HG03045 (cell line): ENCODE measurements around the gene FAM81B.

ENCODE experiments used
- ATAC-seq: cut with Tn5 transposase; IDR thresholded peaks from one replicate; pipeline ENCODE4 v1.9.1; 2021; ENCODE audit warnings: mild to moderate bottlenecking, moderate library complexity; ENCODE audit not compliant: unreplicated experiment

FAM81B gene

DNA sequence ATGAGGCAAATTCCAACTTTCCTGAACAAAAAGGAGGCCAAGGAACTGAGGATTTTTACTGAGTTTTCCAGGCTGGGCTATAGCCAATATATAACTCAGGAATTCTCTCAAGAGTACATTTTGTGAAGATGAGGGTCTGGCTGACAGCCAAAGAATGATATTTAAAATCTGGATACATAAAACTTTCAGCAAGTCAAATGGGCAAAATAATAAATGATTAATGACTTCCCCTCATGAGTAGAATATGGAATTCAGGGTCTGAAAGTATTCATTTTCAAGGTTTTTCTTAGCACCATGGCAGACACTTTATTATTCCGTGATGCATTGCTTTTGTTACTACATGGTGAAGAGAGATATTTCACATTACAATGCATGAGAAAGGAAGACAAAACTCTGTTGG lies 7.8 kb downstream of the FAM81B start:
- ATAC-seq: no peak

DNA sequence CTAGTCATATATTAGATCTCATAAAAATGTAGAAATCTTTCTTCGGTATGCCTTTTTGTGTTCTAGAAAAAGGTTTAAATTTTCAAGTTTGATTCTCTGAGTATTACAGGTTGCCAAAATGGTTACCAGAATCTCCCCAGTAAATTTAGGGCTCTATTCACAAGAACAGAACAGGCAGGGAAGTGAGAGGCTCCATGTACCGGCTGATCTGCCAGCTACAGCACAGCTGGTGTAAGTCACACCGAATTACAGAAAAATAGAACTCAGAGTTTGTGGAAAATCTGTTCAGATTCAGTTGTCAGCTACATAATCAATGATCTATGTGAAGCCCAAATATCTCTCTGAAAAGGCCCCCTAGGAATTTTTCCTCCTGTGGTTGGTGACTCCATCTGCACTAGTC lies 10.5 kb downstream of the FAM81B start:
- no peak for ATAC-seq

DNA sequence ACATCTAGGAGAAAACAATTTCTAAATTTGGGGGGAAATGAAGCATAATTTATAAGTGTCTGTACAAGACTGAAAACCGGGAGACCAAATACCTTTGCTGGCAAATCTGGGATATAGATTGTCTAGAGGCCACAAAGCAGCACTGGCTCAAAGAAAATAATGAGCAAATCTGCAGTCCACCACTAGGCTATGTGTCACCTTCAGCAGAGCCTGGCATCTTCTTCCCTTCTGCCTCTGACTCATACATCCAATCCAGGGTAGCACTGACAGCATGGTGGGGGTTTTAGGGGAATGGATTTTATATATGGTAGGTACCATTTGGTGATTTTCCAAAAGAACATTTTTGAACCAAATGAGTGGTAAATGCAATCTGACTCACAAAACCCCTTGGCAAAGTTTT lies 12.8 kb downstream of the FAM81B start:
- ATAC-seq: no peak

DNA sequence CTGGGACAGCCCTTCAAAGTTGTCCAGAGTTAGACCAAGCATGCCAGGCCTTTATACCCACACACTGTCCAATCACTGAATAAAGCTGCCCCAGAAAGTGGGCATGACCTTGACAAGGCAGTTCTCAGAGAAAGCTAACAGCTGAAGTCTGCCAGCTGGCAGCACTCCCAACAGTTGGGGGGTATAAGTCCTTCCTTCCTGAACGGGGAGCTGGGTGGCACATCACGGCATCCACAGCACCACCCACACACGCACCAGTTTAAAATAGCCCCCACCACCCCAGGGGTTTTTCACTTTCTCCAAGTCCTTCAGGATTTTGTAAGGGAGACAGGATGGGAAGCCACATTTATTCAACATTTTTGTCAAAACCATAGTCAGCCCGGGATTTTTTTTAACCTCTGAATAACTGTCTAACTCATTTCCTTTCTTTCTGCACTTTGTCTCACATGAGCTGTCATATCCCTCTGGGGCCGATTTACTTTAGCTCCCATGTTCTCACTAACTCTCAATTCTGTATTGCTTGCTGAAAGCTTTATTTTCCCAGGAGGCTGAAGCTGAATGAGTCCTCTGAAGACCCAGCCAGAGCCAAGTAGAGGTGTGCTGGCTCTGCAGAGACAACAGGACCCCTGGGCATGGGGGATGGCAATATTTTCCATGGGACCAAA lies 15.4 kb downstream of the FAM81B start:
- ATAC-seq: no peak

DNA sequence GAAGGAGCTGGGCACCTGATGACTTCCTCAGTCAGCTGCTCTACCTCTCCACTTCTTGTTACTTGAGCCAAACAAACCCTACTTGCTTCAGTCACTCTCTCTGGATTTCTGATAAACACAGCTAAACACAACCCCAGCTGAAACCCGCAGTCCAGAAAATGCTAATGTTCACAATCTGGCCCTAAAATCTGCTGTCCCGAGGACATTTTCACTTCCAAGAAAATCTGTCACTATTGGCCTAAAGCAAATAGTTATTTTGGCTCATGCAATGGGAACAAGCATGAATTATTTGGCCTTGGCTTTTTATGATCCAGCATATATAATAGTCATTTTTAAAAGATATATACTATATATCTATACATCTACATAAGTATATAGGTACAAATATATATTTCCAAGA lies 19.1 kb downstream of the FAM81B start:
- ATAC-seq: no peak

DNA sequence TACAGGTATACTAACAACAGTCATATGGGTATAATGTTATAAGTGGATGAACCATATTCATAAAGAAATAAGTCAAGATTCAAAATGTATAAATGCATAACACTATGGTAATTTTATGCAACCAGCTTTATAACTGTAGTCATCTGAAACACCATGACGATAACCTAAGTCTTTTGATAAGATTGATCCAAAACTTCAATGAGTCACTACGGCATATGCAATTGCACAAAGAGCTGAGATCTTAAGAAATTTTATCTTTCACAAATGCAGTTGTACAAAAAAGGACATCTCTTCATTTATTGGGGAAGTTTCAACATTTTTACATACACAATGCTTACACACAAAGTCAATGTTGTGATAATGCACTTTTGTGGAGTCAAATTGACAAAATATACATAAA lies 20.3 kb downstream of the FAM81B start:
- no peak for ATAC-seq

DNA sequence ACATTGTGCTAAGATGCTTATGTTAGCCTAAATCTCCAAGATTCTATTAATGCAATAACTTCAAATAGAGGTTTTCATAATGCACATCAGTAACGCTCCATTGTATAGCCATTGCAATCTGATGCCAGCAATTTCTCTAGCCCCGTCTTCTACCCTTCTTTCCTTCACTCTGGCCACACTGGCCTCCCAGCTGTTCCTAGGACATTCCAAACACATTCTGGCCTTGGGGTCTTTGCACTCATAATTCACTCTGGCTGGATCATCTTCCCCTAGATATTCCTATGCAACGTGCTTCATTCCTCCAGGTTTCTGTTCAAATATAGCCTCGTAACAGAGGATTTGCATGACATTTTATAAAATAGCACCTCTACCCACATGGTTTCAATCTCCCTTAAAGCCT lies 23.3 kb downstream of the FAM81B start:
- ATAC-seq: no peak

DNA sequence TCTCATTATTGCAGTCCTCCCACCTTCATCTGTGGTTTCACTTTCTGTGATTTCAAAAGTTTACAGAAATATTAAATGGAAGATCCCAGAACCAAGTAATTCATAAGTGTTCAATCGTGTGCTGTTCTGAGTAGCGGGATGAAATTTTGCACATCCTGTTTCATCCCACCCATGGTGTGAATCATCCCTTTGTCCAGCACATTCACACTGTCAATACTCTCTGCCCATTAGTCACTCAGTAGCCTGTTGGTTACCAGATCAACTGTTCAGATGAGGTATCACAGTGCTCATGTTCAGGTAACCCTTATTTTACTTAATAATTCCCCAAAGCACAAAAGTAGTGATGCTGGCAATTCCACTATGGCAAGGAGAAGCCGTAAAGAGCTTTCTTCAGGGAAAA lies 26.8 kb downstream of the FAM81B start:
- ATAC-seq: no peak

DNA sequence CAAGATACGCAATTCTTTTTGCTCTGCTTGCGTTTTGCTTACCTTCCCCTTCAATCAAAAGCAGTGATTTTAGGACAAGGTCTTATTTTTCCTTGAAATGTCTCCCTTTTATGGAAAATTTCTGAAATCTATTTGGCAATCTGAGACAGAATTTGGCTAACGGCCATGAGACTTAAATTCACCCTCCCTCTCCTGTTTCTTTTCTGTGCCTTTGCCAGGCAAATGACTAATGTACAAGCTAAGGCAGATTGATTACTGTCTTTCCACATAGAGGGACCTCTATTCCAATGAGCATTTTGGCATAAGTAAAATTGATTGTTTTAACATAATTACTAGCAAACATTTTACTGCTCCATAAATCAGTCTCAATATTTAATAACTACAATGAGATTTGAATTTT lies 31.7 kb downstream of the FAM81B start:
- ATAC-seq: no peak

DNA sequence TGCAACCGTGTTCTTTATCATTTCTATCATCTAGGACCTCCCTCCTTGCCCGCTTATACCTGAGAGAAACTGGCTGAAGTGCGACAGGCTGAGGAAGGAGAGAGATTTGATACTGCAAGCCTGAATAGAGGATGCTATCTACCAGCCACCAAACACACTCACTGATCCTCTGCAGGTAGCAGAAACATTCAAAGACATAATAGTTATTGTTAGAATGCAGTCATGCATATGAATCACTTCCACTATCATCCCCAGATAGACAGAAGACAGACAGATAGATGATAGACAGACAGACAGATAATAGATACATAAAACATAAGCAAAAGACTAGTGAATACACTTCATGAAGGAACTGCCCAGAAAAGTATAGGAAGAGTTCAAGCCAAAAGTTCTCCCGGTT lies 32.9 kb downstream of the FAM81B start:
- no peak for ATAC-seq

DNA sequence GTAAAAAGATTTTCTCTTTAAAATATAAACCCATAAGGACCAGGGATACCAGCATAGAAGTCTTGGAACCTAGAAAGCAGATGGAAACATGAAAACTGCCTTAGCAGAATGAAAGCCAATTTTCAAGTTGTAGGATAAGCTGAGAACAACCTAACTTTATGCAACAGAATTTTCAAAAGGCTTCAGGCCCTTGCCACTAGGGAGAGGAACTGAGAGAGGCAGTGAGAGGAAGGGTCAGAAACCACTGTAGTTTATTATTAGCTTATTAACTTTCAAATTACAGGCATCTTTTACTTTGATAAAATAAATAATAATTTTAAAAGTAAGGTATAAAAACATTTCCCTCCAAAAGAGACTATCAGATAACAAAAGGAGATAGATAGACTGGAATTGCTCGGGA lies 33.4 kb downstream of the FAM81B start:
- ATAC-seq: no peak

DNA sequence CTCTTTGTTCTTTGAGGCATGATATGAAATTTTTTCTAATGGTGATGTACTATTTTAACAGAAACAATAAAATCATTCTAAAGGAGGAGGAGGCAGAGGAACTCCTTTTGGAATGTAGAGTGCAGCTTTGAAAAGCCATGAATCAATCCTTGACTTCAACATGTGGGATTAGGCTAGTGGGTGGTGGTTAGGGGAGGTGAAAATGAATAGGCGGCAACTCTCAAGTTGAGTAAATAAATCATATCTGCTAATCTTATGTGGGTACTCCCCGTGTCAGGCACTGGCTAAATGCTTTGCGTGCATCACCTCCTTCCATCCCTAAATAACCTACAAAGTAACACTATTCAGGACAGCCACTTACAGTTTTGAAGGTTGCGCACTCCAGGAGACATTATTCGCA lies 35.1 kb downstream of the FAM81B start:
- ATAC-seq: no peak

DNA sequence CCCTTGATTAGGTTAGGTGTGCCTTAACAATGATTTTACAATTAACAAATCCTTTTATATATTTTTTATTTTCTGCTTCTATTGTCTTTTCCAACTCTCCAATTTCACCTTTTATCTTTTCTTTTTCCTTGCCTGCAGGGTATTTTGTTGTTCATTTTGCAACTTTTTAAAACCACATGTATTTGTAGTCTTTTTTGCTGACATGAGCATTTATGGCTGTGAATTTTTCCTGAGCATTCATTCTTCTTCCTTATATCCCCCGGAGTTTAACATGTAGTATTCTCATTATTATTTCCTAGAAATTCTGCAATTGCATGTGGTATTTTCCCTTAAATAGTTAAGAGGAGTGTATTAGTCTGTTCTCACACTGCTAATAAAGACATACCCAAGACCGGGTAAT lies 41.6 kb downstream of the FAM81B start:
- no peak for ATAC-seq

DNA sequence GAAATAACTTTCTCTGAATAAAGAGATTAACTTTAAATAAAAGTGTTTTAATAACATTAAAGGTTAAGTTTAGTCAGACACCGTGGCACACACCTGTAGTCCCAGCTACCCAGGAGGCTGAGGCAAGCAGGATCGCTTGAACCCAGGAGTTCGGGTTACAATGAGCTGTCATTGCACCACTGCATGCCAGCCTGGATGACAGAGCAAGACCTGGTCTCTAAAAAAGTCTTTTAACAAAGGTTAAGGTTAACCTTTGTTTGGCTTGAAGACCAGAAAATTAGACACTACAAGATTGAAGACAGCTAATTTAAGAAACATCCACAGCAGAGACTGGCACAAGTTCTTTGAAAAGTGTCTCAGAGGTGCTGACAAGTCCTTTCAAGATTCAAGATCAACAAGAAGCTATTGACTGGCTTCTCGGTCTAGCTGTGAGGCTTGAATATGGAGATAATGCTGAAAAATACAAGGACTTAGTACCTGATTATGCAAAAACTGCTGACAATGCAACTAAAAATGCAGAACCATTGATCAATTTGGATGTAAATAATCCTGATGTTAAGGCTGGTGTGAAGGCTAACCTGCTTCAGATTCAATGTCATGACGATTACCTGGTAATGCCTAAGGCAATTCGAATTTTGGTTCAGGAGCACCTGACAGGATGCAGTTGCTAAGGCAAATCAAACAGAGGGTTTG lies 48.8 kb downstream of the FAM81B start:
- no peak for ATAC-seq

DNA sequence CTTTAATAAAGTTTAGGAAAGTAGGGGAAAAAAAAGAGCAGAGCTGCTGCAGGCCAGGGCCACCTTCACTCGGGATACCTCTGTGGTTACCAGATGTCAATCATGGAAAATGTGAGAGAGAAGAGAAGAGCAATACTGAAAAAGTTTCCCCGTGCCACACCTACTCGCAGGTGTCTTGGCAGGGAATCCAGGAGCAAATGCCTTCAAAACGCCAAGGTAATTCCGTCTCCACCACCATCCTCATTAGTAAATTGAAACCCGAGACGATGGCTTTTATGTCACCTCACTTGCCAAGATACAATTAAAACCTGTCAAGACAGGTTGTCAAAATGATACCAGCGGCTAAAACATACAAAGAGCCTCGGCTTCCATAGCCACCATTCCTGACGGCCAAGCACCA lies 49.7 kb downstream of the FAM81B start:
- no peak for ATAC-seq

DNA sequence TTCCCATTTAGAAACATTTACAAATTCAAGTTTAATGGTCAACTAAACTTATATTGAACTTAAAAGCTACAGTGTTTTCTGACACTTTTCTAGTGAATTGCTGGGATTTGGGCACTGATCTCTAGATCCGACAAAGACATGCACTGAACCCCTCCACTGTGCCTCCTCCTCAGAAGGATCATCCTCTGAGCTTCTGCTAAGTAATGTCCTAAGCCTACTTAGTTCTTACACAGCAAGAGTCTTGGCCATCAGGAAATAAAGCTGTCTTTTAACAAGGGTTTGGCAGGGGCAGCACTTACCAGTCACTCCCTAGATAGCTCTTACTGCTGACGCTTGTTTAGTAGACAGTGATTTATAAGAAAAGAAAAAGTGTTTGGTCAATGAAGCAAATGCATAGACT lies 50.5 kb downstream of the FAM81B start:
- no peak for ATAC-seq

DNA sequence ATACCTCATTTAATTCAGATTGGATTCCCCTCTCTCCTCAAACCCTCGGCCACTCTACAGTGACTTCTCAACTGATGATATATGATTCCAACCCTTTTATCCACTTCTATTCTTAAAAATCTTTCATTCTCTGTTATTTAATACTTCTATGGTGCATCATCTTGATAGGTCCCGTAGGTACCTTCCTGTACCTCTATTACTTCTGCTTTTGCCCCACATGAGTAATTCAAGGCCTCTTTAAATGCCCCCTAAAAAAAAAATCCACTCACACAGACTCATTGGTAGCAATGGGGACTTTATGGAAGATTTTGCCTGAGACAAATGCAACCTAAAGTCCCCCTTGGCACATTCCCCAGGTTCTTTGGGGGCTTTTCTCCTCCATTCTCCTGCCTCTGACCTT lies 54.3 kb downstream of the FAM81B start:
- ATAC-seq: no peak

DNA sequence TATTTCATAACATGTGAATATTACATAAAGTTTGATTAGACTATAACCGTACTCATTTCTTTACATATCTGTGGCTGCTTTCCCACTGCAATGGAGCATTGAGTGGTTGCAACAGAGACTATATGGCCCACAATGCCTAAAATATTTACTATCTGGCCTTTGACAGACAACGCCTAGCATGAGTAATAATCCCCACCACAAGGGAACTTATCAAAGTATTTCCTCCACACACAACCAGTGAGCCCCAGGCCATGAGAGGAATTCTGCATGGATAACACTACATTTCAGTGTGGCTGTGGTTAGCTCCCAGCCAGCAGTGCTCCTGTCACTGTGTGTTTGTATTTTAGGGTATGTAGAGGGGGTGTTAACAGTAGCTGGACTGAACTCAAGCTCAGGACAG lies 54.8 kb downstream of the FAM81B start:
- ATAC-seq: no peak

DNA sequence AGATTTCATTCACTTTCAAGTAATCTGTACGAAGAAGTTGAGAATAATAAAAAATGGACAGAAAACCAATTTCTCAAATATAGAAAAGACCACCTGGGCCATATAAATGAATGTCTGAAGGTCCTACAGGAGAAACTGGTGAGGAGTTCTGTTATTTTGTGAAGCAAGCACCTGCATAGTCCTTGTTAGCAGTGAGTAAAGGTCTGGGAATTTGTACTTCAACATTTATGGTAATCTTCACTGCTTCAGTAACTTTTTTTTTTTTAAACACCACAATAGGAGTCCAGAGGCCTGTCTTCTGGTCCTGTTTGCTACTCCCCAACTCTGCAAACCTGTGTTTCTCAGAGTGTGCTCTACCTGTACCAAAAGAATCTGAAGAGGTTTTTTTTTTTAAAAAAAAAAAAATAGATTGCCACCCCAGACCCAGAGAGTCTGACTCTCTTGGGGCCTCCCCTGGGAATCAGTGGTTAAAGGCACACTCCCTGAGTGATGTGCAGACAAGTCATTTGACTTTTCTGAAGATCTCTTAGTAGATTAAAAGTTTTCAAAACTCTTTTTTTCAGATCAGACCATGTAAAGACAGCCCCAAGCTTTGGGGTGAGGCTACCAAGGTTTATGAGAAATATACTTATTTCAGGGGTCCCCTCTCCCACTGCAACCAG lies 55.5 kb downstream of the FAM81B start:
- no peak for ATAC-seq

DNA sequence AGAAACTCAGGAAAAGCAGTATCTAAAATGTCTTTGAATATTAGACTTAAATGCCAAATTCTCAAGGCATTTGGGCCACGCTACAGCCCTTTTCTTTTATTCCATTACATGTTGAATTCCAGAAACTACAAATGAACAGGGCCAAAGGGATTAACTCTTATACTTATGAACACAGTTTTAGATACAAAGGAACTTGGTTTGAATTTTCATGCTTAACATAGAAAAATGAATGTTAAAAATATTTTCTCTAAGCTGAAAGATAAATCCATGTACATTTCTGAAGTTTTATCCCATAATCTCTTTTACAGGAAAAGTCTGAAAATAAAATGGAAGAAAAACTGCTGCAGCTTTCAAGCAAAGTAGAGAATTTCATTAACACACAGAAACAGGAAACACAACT lies 56.8 kb downstream of the FAM81B start:
- ATAC-seq: no peak

DNA sequence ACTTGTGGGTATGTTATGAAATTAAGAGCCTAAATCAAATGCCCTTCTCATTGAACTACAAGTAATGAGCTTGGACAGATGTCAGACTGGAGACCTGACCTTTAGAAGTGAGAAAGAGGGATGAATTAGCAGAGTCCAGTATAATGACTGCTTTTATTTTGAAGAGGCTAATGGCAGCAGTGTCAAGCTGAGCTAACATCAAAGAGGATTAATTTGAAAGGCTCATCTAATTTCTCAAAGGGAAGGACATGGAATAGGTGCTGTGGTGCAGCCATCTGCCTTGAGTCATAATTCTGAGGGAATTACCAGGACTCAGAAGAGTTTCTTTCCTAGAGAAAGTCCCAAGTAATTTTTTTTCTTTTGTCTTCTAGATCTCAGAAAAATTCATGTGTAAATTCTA lies 57.6 kb downstream of the FAM81B start:
- ATAC-seq: no peak

DNA sequence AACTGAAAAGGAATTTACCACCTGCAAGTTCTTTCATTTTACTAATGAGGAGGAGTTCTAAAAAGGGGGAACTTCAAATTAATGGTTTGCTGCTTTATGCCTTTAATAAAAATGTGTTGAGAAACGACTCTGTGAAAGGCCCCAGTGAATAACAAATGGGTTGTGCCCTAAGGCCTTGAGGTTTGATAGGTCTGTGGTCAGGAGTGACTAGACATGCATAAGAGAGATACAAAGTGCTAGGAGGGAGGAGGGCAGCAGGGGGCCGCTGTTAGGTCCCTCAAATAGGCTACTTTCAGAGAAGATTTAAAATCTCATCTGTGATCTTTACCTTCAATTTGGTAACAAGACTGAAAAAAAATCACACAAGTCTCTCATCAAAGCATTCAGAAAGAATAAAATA lies 58.3 kb downstream of the FAM81B start:
- ATAC-seq: no peak
